A549 (cell line): ENCODE results near the gene WDR17. TPM values are rescaled to one million over a fixed set of nuclear protein-coding genes. Genes with fewer than 3 reads are reported as not detected.

ENCODE experiments used
- ATAC-seq, 2 experiments: fragments of 200-7000 bp in 1 of 2; fragments of >200 bp in 1 of 2; cut with Nextera tagmentation in 1 of 2; cut with Tn5 transposase in 1 of 2; 3 replicates each; pipeline versions ENCODE4 v1.8.0 to v1.9.1; 2018 to 2020; ENCODE audit warnings: mild to moderate bottlenecking in 1 of 2, moderate library complexity in 1 of 2
- CTCF ChIA-PET: fragments of 300-600 bp; sonication (Branson Sonifier 250); formaldehyde crosslinking; extraction: SDS; loops from one replicate; lab custom pipeline; 2021; ENCODE audit warnings: antibody characterized with exemption, inconsistent platforms; lab: Yijun Ruan, JAX
- POLR2A ChIA-PET: fragments of 350-600 bp; formaldehyde crosslinking; extraction: SDS; loops from one replicate; lab custom pipeline; 2021; ENCODE audit warnings: antibody characterized with exemption, inconsistent platforms; lab: Yijun Ruan, JAX
- DNase-seq, 2 experiments: peaks; one replicate each; pipeline versions ENCODE4 v3.0.0 to v3.0.0-alpha.2; 2011 to 2016; ENCODE audit warnings: low read depth in 1 of 2, low spot score in 1 of 2
- FAIRE-seq: peaks from 2 replicates; lab custom pipeline; 2011; peaks lifted over from hg19 to GRCh38; lab: Jason Lieb, UNC
- H3K27ac ChIP-seq, 2 experiments: fragments of >200 bp; sonication (Bioruptor Twin); formaldehyde crosslinking; 3 replicates each; pipeline ENCODE4 v1.5.1; 2016 to 2017
- H3K4me1 ChIP-seq: fragments of >200 bp; sonication (Bioruptor Twin); formaldehyde crosslinking; 3 replicates; pipeline ENCODE4 v1.6.1; 2016
- H3K4me2 ChIP-seq: fragments of >200 bp; sonication (Bioruptor Twin); formaldehyde crosslinking; 3 replicates; pipeline ENCODE4 v1.6.1; 2016
- H3K4me3 ChIP-seq: fragments of >200 bp; sonication (Bioruptor Twin); formaldehyde crosslinking; 3 replicates; pipeline ENCODE4 v1.5.1; 2016
- H3K9me3 ChIP-seq: fragments of >200 bp; sonication (Bioruptor Twin); formaldehyde crosslinking; 3 replicates; pipeline ENCODE4 v1.6.1; 2016
- ATOH8 ChIP-seq: fragments of 250-450 bp; sonication (Bioruptor Pico); IDR thresholded peaks from 2 replicates; pipeline ENCODE4 v1.5.0; 2020; ENCODE audit warnings: low read depth, mild to moderate bottlenecking, moderate library complexity
- CEBPB ChIP-seq, 2 experiments: fragments of >200 bp in 1 of 2; sonication (Bioruptor Twin) in 1 of 2; formaldehyde crosslinking in 1 of 2; IDR thresholded peaks; 2 replicates each; pipeline ENCODE4 v1.6.1; 2012 to 2016
- CHD2 ChIP-seq: fragments of 150-350 bp; IDR thresholded peaks from 2 replicates; pipeline ENCODE4 v1.6.1; 2014; ENCODE audit warnings: low read length; ENCODE audit not compliant: partially characterized antibody
- CHD4 ChIP-seq: fragments of 200-600 bp; sonication (generic); IDR thresholded peaks from 2 replicates; pipeline ENCODE4 v1.6.1; 2016; ENCODE audit warnings: antibody characterized with exemption, mild to moderate bottlenecking, borderline replicate concordance
- ELK1 ChIP-seq: fragments of 150-350 bp; IDR thresholded peaks from 2 replicates; pipeline ENCODE4 v1.6.1; 2014; ENCODE audit warnings: low read depth, mild to moderate bottlenecking, low read length
- HDAC2 ChIP-seq: fragments of 200-600 bp; sonication (generic); IDR thresholded peaks from 2 replicates; pipeline ENCODE4 v1.6.1; 2016
- HMGXB4 ChIP-seq: fragments of 250-450 bp; sonication (Bioruptor Pico); IDR thresholded peaks from 2 replicates; pipeline ENCODE4 v1.5.0; 2021; ENCODE audit warnings: mild to moderate bottlenecking, moderate library complexity, borderline replicate concordance
- RFX5 ChIP-seq: fragments of 450-650 bp; IDR thresholded peaks from 2 replicates; pipeline ENCODE4 v1.7.1; 2014; ENCODE audit warnings: antibody characterized with exemption, mild to moderate bottlenecking, moderate library complexity
- RNF2 ChIP-seq: fragments of 200-600 bp; sonication (generic); IDR thresholded peaks from 2 replicates; pipeline ENCODE4 v1.6.1; 2016; ENCODE audit warnings: low read depth, mild to moderate bottlenecking, antibody characterized with exemption, moderate library complexity, borderline replicate concordance
- SREBF2 ChIP-seq: fragments of 450-650 bp; IDR thresholded peaks from 2 replicates; pipeline ENCODE4 v1.6.1; 2014; ENCODE audit warnings: mild to moderate bottlenecking, moderate library complexity
- TP53 ChIP-seq: fragments of 250-450 bp; sonication (Bioruptor Pico); IDR thresholded peaks from 2 replicates; pipeline ENCODE4 v1.5.0; 2021; ENCODE audit warnings: mild to moderate bottlenecking, moderate library complexity
- USF2 ChIP-seq: fragments of 450-650 bp; IDR thresholded peaks from 2 replicates; pipeline ENCODE4 v1.6.1; 2014; ENCODE audit warnings: antibody characterized with exemption
- ZC3H11A ChIP-seq: fragments of 450-650 bp; IDR thresholded peaks from 2 replicates; pipeline ENCODE4 v1.6.1; 2014; ENCODE audit warnings: antibody characterized with exemption, mild to moderate bottlenecking
- ZFP36 ChIP-seq: fragments of 450-650 bp; IDR thresholded peaks from 2 replicates; pipeline ENCODE4 v1.6.1; 2014; ENCODE audit warnings: borderline replicate concordance; ENCODE audit not compliant: partially characterized antibody
- WGBS: methylation state at CpG from one replicate; pipeline ENCODE4 v1.1.6; 2017; ENCODE audit errors: missing lambda C conversion rate; 5-methylcytosine and 5-hydroxymethylcytosine counted together
- polyA plus RNA-seq, 4 experiments: library from polyadenylated mRNA; depleted of rRNA in 3 of 4; stranded (reverse); fragments of >200 nt; fragmentation: RNase III in 1 of 4; extraction: RNeasy Plus Mini Kit Qiagen cat#74134 plus additional on column Dnase treatment in 1 of 4; gene quantifications; 2 replicates in 3 of 4; 3 replicates in 1 of 4; pipeline ENCODE4 v1.2.3, GENCODE V29; 2011 to 2017
- small RNA-seq, 6 experiments: library from RNA; depleted of rRNA; stranded (forward); fragments of <200 nt; gene quantifications; one replicate each; pipeline ENCODE3, GENCODE V24; 2012

The WDR17 gene
- polyA plus RNA-seq, 2 of the 4 experiments (the other 2 are of a cell fraction) = 2.1 to 7.5 TPM

- H3K4me3 ChIP-seq = no peak overlapping the region
- no peak for ATAC-seq
- WGBS = 54% methylated on average over 4 of the region's 4 CpGs
- H3K4me2 ChIP-seq = no peak overlapping the region
- TF ChIP-seq RNF2 (no peak), ZC3H11A (no peak), HDAC2 (no peak), ATOH8 (CRISPR knock-in tag) (no peak), USF2 (no peak), ZFP36 (no peak), SREBF2 (no peak), TP53 (no peak), HMGXB4 (CRISPR knock-in tag) (no peak), CEBPB (IDR thresholded peaks at IDR 0.05) (no peak), RFX5 (no peak), CHD2 (no peak), ELK1 (no peak), CHD4 (no peak)
- TF ChIP-seq, all 56 proteins: peak for 0
- ChIA-PET POLR2A (no interaction called here), CTCF (interaction anchor here (1.0 to 1.2 kb wide), 2 partner anchors 9 to 17 kb away, joined by 3 read pairs; no protein-coding TSS in a partner anchor)
- Histone ChIP-seq H3K4me1 (no peaks in the 10 kb centered on the region), H3K27ac (no peak overlapping the region), H3K9me3 (no peaks in the 10 kb centered on the region)
- no peak for FAIRE-seq
- DNase-seq = no peak
These were observed 164.0 kb downstream of the WDR17 start for GRCh38 chr4:176229645-176230044.

Small RNAs within 50 kb of the gene (small RNA-seq; reads per million reads assigned to genes)
- gene RF00432 = 0 to 2.1 (median 0) reads per million in 6 experiments

Other genes starting within 250 kb of the WDR17 start
- gene SPATA4, start 129.7 kb downstream of the WDR17 start, polyA plus RNA-seq (2011; rRNA removed) = 0.21 TPM in 2 replicates
- 0.18 to 0.29 TPM (median 0.26 TPM) in 3 replicates for gene SPATA4, start 129.7 kb downstream of the WDR17 start, polyA plus RNA-seq (2017; fragmentation: RNase III; extraction: RNeasy Plus Mini Kit Qiagen cat#74134 plus additional on column Dnase treatment)
- not detected in 2 replicates for gene ASB5, start 203.4 kb downstream of the WDR17 start, polyA plus RNA-seq (2011; rRNA removed)
- not detected in 3 replicates for gene ASB5, start 203.4 kb downstream of the WDR17 start, polyA plus RNA-seq (2017; fragmentation: RNase III; extraction: RNeasy Plus Mini Kit Qiagen cat#74134 plus additional on column Dnase treatment)